Prostate gland (tissue), 2 donors: Measurements from ENCODE around the gene FAAP20. TPM values are rescaled to one million over a fixed set of nuclear protein-coding genes. Genes with fewer than 3 reads are reported as not detected.
A peak's percentile ranks its signal among the peaks of the same experiment; 100 is the strongest.

Experiments
- DNase-seq: peaks from one replicate; pipeline ENCODE4 v3.0.0-alpha.2; 2019; ENCODE audit warnings: low spot score
- H3K27ac ChIP-seq, 2 donors: fragments of 200-600 bp; sonication (generic); 2 replicates each; pipeline ENCODE4 v1.5.1; 2017 to 2019
- H3K27me3 ChIP-seq: fragments of 200-600 bp; sonication (generic); replicated peaks from 2 replicates; pipeline ENCODE4 v1.5.1; 2019; ENCODE audit not compliant: insufficient read depth
- H3K36me3 ChIP-seq, 2 donors: fragments of 200-600 bp; sonication (generic); 1 replicate in 1 of 2; 2 replicates in 1 of 2; pipeline versions ENCODE4 v1.5.1 to v1.8.1; 2017 to 2019
- H3K4me1 ChIP-seq: fragments of 200-600 bp; sonication (generic); replicated peaks from 2 replicates; pipeline ENCODE4 v1.5.1; 2019
- H3K4me3 ChIP-seq, 2 donors: fragments of 200-600 bp; sonication (generic); 2 replicates each; pipeline ENCODE4 v1.5.1; 2017 to 2019
- H3K9me3 ChIP-seq: fragments of 200-600 bp; sonication (generic); 2 replicates; pipeline ENCODE4 v1.5.1; 2017
- POLR2A ChIP-seq: fragments of 450-650 bp; IDR thresholded peaks from one replicate; pipeline ENCODE4 v1.6.1; 2016; ENCODE audit warnings: antibody characterized with exemption, mild to moderate bottlenecking
- POLR2AphosphoS5 ChIP-seq: sonication (generic); formaldehyde crosslinking; IDR thresholded peaks from one replicate; pipeline ENCODE4 v1.6.1; 2017; ENCODE audit warnings: antibody characterized with exemption
- WGBS: methylation state at CpG from one replicate; pipeline ENCODE4 v1.1.5; 2018; 5-methylcytosine and 5-hydroxymethylcytosine counted together
- intact Hi-C: fragments of 100-400 bp; cut with DNase I; formaldehyde crosslinking; loops from one replicate; pipeline ENCODE4 v1.14.2; 2022
- total RNA-seq, 2 donors: library from RNA; depleted of rRNA; stranded (reverse); fragments of >200 nt; gene quantifications; one replicate each; pipeline ENCODE4 v1.1.0, GENCODE V29; 2016
- TF ChIP-seq, protein P1 (sequence below), 4 experiments: fragments of 200-600 bp in 2 of 4; fragments of 450-650 bp in 2 of 4; sonication (generic) in 2 of 4; IDR thresholded peaks; 1 replicate in 3 of 4; 2 replicates in 1 of 4; pipeline ENCODE4 v1.5.1; 2016 to 2019; ENCODE audit warnings: antibody characterized with exemption in 4 of 4, mild to moderate bottlenecking in 2 of 4, moderate library complexity in 2 of 4

Gene FAAP20
- total RNA-seq, 2 donors from 2014 or later = 55.9 to 70.4 TPM

- Histone ChIP-seq H3K4me3 (peak overlapping the region; percentile 15 to 27), H3K4me1 (no peaks in the 10 kb centered on the region), H3K27ac (peak overlapping the region; percentile 42 to 49), H3K9me3 (no peaks in the 10 kb centered on the region), H3K27me3 (no peaks in the 10 kb centered on the region), H3K36me3 (no peaks in the 10 kb centered on the region)
- peak; percentile 55 for DNase-seq
- WGBS = 12% methylated on average over 24 of the region's 31 CpGs
- intact Hi-C loops = no loop called here
- no peak for TF ChIP-seq POLR2A
- peak; percentile 41 for TF ChIP-seq POLR2AphosphoS5
- TF ChIP-seq, protein P1, sequence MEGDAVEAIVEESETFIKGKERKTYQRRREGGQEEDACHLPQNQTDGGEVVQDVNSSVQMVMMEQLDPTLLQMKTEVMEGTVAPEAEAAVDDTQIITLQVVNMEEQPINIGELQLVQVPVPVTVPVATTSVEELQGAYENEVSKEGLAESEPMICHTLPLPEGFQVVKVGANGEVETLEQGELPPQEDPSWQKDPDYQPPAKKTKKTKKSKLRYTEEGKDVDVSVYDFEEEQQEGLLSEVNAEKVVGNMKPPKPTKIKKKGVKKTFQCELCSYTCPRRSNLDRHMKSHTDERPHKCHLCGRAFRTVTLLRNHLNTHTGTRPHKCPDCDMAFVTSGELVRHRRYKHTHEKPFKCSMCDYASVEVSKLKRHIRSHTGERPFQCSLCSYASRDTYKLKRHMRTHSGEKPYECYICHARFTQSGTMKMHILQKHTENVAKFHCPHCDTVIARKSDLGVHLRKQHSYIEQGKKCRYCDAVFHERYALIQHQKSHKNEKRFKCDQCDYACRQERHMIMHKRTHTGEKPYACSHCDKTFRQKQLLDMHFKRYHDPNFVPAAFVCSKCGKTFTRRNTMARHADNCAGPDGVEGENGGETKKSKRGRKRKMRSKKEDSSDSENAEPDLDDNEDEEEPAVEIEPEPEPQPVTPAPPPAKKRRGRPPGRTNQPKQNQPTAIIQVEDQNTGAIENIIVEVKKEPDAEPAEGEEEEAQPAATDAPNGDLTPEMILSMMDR (IDR thresholded peaks at IDR 0.05) = peak; percentile 56 to 90 (median 85)
Observed at GRCh38 chr1:2174348-2175054, 20.1 kb downstream of the FAAP20 start.

DNA sequence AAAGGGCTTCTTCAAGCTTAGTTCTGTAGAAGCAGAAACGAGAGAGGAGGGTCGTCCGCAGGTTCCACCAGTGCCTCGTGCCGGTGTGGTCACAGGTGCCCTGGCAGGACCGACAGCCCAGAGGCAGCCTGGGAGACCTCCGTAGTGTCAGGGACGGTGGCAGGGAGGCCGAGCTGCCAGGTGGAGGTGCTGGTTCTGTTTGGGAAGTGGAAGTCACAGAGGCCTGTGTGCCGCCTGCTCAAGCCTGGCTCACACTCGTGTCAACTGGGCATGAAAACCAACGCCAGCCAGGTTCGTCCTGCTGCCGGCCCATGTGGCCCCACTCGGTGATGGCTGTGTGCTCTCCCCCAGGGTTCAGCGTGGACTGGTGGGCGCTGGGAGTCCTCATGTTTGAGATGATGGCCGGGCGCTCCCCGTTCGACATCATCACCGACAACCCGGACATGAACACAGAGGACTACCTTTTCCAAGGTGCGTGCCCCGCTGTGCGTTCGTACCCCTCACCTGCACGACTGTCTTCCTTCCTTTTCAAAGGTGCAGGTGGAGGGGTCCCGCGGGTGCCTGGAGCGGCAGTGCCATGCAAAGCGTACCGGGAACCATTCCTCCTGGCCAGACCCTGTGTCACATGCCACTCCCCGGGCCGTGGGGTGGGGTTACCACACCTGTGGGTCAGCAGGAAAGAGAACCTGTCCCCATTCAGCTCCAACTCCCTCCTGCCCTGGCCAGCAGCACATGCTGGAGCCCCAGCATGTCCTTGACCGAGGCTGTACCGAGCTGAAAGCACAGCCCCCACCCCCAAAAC, 20.8 kb downstream of the FAAP20 start:
- H3K4me3 ChIP-seq = no peak overlapping the region
- DNase-seq = no peak
- WGBS = 78% methylated on average over 30 of the region's 37 CpGs
- H3K9me3 ChIP-seq = no peaks in the 10 kb centered on the region
- H3K4me1 ChIP-seq = no peaks in the 10 kb centered on the region
- H3K27ac ChIP-seq = peak overlapping the region in 1 of 2 donors; percentile 42
- H3K27me3 ChIP-seq = no peaks in the 10 kb centered on the region
- intact Hi-C loops = no loop called here
- TF ChIP-seq, protein P1 (IDR thresholded peaks at IDR 0.05) = no peak
- TF ChIP-seq POLR2AphosphoS5 = no peak
- no peak for TF ChIP-seq POLR2A
- H3K36me3 ChIP-seq = no peaks in the 10 kb centered on the region

DNA sequence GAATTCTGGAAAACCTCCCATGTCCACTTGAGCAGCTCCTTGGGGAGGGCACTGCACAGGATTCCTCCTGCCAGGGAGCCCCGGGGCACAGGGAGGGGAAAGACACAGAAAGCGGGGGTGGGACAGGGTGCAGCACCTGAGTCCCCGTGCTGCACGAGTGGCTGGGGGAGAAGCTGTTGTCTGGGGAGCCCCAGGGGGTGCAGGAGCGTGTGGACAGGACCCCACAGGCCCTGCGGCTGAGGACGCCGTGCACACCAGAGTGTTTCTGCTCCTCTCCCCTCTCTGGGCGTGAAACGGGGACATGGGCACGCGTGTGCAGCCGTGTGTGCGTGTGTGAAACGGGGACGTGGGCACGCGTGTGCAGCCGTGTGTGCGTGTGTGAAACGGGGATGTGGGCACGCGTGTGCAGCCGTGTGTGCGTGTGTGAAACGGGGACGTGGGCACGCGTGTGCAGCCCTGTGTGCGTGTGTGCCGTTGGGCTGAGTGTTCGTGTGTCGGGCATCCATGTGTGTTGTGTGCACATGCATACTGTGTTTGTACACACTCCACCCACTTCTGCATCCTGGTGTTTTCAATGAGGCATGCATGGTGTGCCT, 21.9 kb downstream of the FAAP20 start:
- no peak for DNase-seq
- Histone ChIP-seq H3K4me3 (no peak overlapping the region), H3K9me3 (no peaks in the 10 kb centered on the region), H3K27ac (no peak overlapping the region), H3K36me3 (no peaks in the 10 kb centered on the region), H3K27me3 (no peaks in the 10 kb centered on the region), H3K4me1 (no peaks in the 10 kb centered on the region)
- TF ChIP-seq POLR2A (no peak), POLR2AphosphoS5 (no peak)
- TF ChIP-seq, protein P1 (IDR thresholded peaks at IDR 0.05) = no peak
- WGBS = 95% methylated on average over 33 of the region's 33 CpGs
- intact Hi-C loops = no loop called here

- intact Hi-C loops = no loop called here
- H3K4me1 ChIP-seq = no peaks in the 10 kb centered on the region
- H3K27me3 ChIP-seq = no peaks in the 10 kb centered on the region
- H3K9me3 ChIP-seq = no peaks in the 10 kb centered on the region
- 94% methylated on average over 25 of the region's 26 CpGs for WGBS
- no peak overlapping the region for H3K27ac ChIP-seq
- no peaks in the 10 kb centered on the region for H3K36me3 ChIP-seq
- no peak overlapping the region for H3K4me3 ChIP-seq
- DNase-seq = no peak
- TF ChIP-seq POLR2A (no peak), POLR2AphosphoS5 (no peak)
- TF ChIP-seq, protein P1 (IDR thresholded peaks at IDR 0.05) = no peak
Observed at GRCh38 chr1:2172012-2172411, 22.6 kb downstream of the FAAP20 start.
